ENCODE data around the gene MYOG.

GRCh38 chr1:203056012-203056411 lies 29.8 kb downstream of the MYOG start:
- no peak for TF ChIP-seq POLR2A (IDR thresholded peaks at IDR 0.05)
- TF ChIP-seq CTCF (IDR thresholded peaks at IDR 0.05 in 4 of 5, conservative IDR thresholded peaks at IDR 0.05 in 1 of 5): no peak
